ENCODE measurements around the gene COX10.

GRCh38 chr17:14135906-14136590, 66.7 kb downstream of the COX10 start:
- TF ChIP-seq CTCF (conservative IDR thresholded peaks at IDR 0.05 in 1 of 2, IDR thresholded peaks at IDR 0.05 in 1 of 2; ENCODE audit: extremely low read depth in 1 of 2, insufficient read depth in 1 of 2, low read depth in 1 of 2, low read length in 2 of 2) (no peak), EZH2 (IDR thresholded peaks at IDR 0.05; ENCODE audit: borderline replicate concordance, low read length) (no peak)
